ENCODE measurements around the gene CYBC1.

- TF ChIP-seq GATA2 (IDR thresholded peaks at IDR 0.05; ENCODE audit: low read depth, low read length), result no peak
- TF ChIP-seq GATA3 (IDR thresholded peaks at IDR 0.05; ENCODE audit: low read depth, low read length), result no peak
Observed at GRCh38 chr17:82429824-82430223, 20.7 kb downstream of the CYBC1 start.
